H1 (cell line): ENCODE measurements around the gene RNF39. TPM values are rescaled to one million over a fixed set of nuclear protein-coding genes. Genes with fewer than 3 reads are reported as not detected.

Experiments
- CTCF ChIA-PET: fragments of 300-600 bp; sonication (Branson Sonifier 250); formaldehyde crosslinking; loops from one replicate; lab custom pipeline; 2021; ENCODE audit not compliant: partially characterized antibody; lab: Charles Lee
- POLR2A ChIA-PET: fragments of 300-600 bp; sonication (Branson Sonifier 250); formaldehyde crosslinking; loops from one replicate; lab custom pipeline; 2021; ENCODE audit warnings: inconsistent platforms; ENCODE audit not compliant: partially characterized antibody; lab: Charles Lee
- DNase-seq, 2 experiments: peaks; one replicate each; pipeline versions ENCODE4 v3.0.0 to v3.0.0-alpha.2; 2010 to 2022; ENCODE audit warnings: low spot score in 2 of 2, low read depth in 1 of 2, mixed read lengths in 1 of 2
- FAIRE-seq: peaks from 2 replicates; lab custom pipeline; 2011; peaks lifted over from hg19 to GRCh38; lab: Jason Lieb, UNC
- H2AFZ ChIP-seq: 2 replicates; pipeline ENCODE4 v1.8.1; 2012; ENCODE audit warnings: low read length, inconsistent platforms
- H2AK5ac ChIP-seq: 2 replicates; pipeline ENCODE4 v1.6.1; 2013; ENCODE audit warnings: low read depth, low read length
- H2BK120ac ChIP-seq: replicated peaks from 2 replicates; pipeline ENCODE3; 2013; ENCODE audit warnings: low read depth, low read length, inconsistent platforms
- H2BK12ac ChIP-seq: 2 replicates; pipeline ENCODE4 v1.6.1; 2013; ENCODE audit warnings: low read depth, low read length
- H2BK15ac ChIP-seq: 2 replicates; pipeline ENCODE4 v1.6.1; 2013; ENCODE audit warnings: low read length
- H2BK20ac ChIP-seq: 2 replicates; pipeline ENCODE4 v1.6.1; 2013; ENCODE audit warnings: low read length
- H2BK5ac ChIP-seq: 2 replicates; pipeline ENCODE4 v1.6.1; 2013; ENCODE audit warnings: low read depth, low read length
- H3K14ac ChIP-seq: 2 replicates; pipeline ENCODE4 v1.6.1; 2013; ENCODE audit warnings: inconsistent platforms; ENCODE audit not compliant: insufficient read length
- H3K18ac ChIP-seq: 2 replicates; pipeline ENCODE4 v1.6.1; 2013; ENCODE audit warnings: low read length; ENCODE audit errors: extremely low read depth
- H3K23ac ChIP-seq: 2 replicates; pipeline ENCODE4 v1.6.1; 2013; ENCODE audit warnings: inconsistent platforms; ENCODE audit not compliant: insufficient read length
- H3K23me2 ChIP-seq: 2 replicates; pipeline ENCODE4 v1.6.1; 2013; ENCODE audit warnings: low read depth, low read length
- H3K27ac ChIP-seq: 2 replicates; pipeline ENCODE4 v1.6.1; 2011; ENCODE audit warnings: low read depth, low read length, inconsistent platforms
- H3K27me3 ChIP-seq, 4 experiments: replicated peaks in 1 of 4; 1 replicate in 1 of 4; 2 replicates in 3 of 4; pipeline versions ENCODE4 v1.6.1 to v1.8.1; 2011 to 2013; ENCODE audit warnings: low read length in 3 of 4, mild to moderate bottlenecking in 3 of 4, inconsistent platforms in 2 of 4, mixed read lengths in 2 of 4, moderate library complexity in 1 of 4; ENCODE audit not compliant: control insufficient read depth in 3 of 4, insufficient read depth in 3 of 4; ENCODE audit errors: extremely low read depth in 1 of 4
- H3K36me3 ChIP-seq, 4 experiments: 2 replicates each; pipeline versions ENCODE4 v1.6.1 to v1.8.1; 2011 to 2013; ENCODE audit warnings: mild to moderate bottlenecking in 4 of 4, low read length in 3 of 4, moderate library complexity in 2 of 4, control low read depth in 1 of 4, inconsistent platforms in 1 of 4; ENCODE audit not compliant: insufficient read depth in 4 of 4, control insufficient read depth in 2 of 4
- H3K4ac ChIP-seq: replicated peaks from 2 replicates; pipeline ENCODE3; 2013; ENCODE audit warnings: low read length, low read depth, mixed read lengths, inconsistent platforms; ENCODE audit not compliant: insufficient read length
- H3K4me1 ChIP-seq, 4 experiments: replicated peaks in 1 of 4; 1 replicate in 1 of 4; 2 replicates in 3 of 4; pipeline versions ENCODE4 v1.6.1 to v1.8.1; 2011 to 2013; ENCODE audit warnings: low read length in 3 of 4, inconsistent platforms in 2 of 4, mixed read lengths in 1 of 4; ENCODE audit not compliant: insufficient read depth in 4 of 4, control insufficient read depth in 3 of 4
- H3K4me2 ChIP-seq, 2 experiments: 2 replicates each; pipeline versions ENCODE4 v1.6.1 to v1.8.1; 2011 to 2013; ENCODE audit warnings: low read depth in 2 of 2, low read length in 2 of 2, control low read depth in 1 of 2, inconsistent platforms in 1 of 2, mild to moderate bottlenecking in 1 of 2; ENCODE audit not compliant: insufficient read depth in 1 of 2
- H3K4me3 ChIP-seq, 4 experiments: fragments of 200-600, 300-600 bp in 1 of 4; sonication (generic), shearing (Covaris generic), sonication (Bioruptor Twin) in 1 of 4; 2 replicates each; pipeline versions ENCODE4 v1.5.1 to v1.8.1; 2011 to 2016; ENCODE audit warnings: low read length in 4 of 4, low read depth in 3 of 4, control low read depth in 2 of 4, inconsistent platforms in 2 of 4, mild to moderate bottlenecking in 2 of 4, mixed read lengths in 1 of 4, moderate library complexity in 1 of 4; ENCODE audit not compliant: insufficient read depth in 2 of 4; ENCODE audit errors: extremely low read depth in 1 of 4
- H3K56ac ChIP-seq: replicated peaks from 2 replicates; pipeline ENCODE3; 2013; ENCODE audit warnings: low read depth, mild to moderate bottlenecking, mixed read lengths, low read length, inconsistent platforms; ENCODE audit not compliant: insufficient read length
- H3K79me1 ChIP-seq: 2 replicates; pipeline ENCODE4 v1.6.1; 2013; ENCODE audit warnings: low read depth, low read length, control low read depth
- H3K79me2 ChIP-seq, 2 experiments: 2 replicates each; pipeline versions ENCODE4 v1.6.1 to v1.8.1; 2012 to 2013; ENCODE audit warnings: low read length in 2 of 2, mild to moderate bottlenecking in 2 of 2, inconsistent platforms in 1 of 2; ENCODE audit not compliant: insufficient read depth in 2 of 2, control insufficient read depth in 1 of 2
- H3K9ac ChIP-seq, 4 experiments: replicated peaks in 1 of 4; 1 replicate in 1 of 4; 2 replicates in 3 of 4; pipeline versions ENCODE4 v1.6.1 to v1.8.1; 2011 to 2013; ENCODE audit warnings: low read depth in 3 of 4, low read length in 3 of 4, control low read depth in 2 of 4, mild to moderate bottlenecking in 2 of 4, moderate library complexity in 2 of 4, inconsistent platforms in 1 of 4; ENCODE audit errors: extremely low read depth in 1 of 4
- H3K9me3 ChIP-seq, 2 experiments: 2 replicates each; pipeline versions ENCODE4 v1.6.1 to v1.8.1; 2012 to 2013; ENCODE audit warnings: mild to moderate bottlenecking in 2 of 2, moderate library complexity in 2 of 2, control low read depth in 1 of 2, inconsistent platforms in 1 of 2, low read depth in 1 of 2, low read length in 1 of 2, mixed read lengths in 1 of 2; ENCODE audit not compliant: insufficient read depth in 2 of 2
- H4K20me1 ChIP-seq, 2 experiments: replicated peaks in 1 of 2; 2 replicates each; pipeline versions ENCODE3 to v1.8.1; 2011 to 2013; ENCODE audit warnings: inconsistent platforms in 2 of 2, low read length in 2 of 2, mild to moderate bottlenecking in 1 of 2; ENCODE audit not compliant: insufficient read depth in 2 of 2, control insufficient read depth in 1 of 2
- H4K5ac ChIP-seq: 2 replicates; pipeline ENCODE4 v1.6.1; 2013; ENCODE audit warnings: low read length, low read depth, mixed read lengths, inconsistent platforms; ENCODE audit not compliant: insufficient read length
- H4K8ac ChIP-seq: 2 replicates; pipeline ENCODE4 v1.8.0; 2013; ENCODE audit warnings: mild to moderate bottlenecking, moderate library complexity, low read length, inconsistent platforms; ENCODE audit not compliant: insufficient read depth; ENCODE audit errors: extremely low read depth
- H4K91ac ChIP-seq: replicated peaks from 2 replicates; pipeline ENCODE3; 2013; ENCODE audit warnings: low read length, mixed read lengths, inconsistent platforms; ENCODE audit not compliant: insufficient read length
- CBX8 ChIP-seq: fragments of 300-800, 300-1000 bp; sonication (generic); IDR thresholded peaks from 2 replicates; pipeline ENCODE4 v1.7.1; 2016; ENCODE audit warnings: low read depth, low read length, borderline replicate concordance
- CHD1 ChIP-seq: IDR thresholded peaks from 2 replicates; pipeline ENCODE4 v1.6.1; 2012; ENCODE audit warnings: low read depth, low read length, improper control_type of control experiment
- CHD2 ChIP-seq: IDR thresholded peaks from 2 replicates; pipeline ENCODE4 v1.6.1; 2012; ENCODE audit warnings: low read length, improper control_type of control experiment
- CREB1 ChIP-seq: IDR thresholded peaks from 2 replicates; pipeline ENCODE4 v1.6.1; 2012; ENCODE audit warnings: inconsistent platforms
- GTF2F1 ChIP-seq: IDR thresholded peaks from 2 replicates; pipeline ENCODE4 v1.6.1; 2012; ENCODE audit warnings: low read depth, low read length, improper control_type of control experiment, borderline replicate concordance
- HDAC6 ChIP-seq: IDR thresholded peaks from one replicate; pipeline ENCODE4 v1.7.1; 2012; ENCODE audit warnings: low read depth, mild to moderate bottlenecking, inconsistent platforms, low read length, moderate library complexity
- KDM1A ChIP-seq: fragments of 200-600, 300-600 bp; sonication (generic); IDR thresholded peaks from 2 replicates; pipeline ENCODE4 v1.7.1; 2016; ENCODE audit warnings: mild to moderate bottlenecking, low read length, borderline replicate concordance
- KDM4A ChIP-seq: IDR thresholded peaks from one replicate; pipeline ENCODE4 v1.7.1; 2012; ENCODE audit warnings: low read depth, mild to moderate bottlenecking, moderate library complexity, low read length, inconsistent platforms; ENCODE audit not compliant: severe bottlenecking
- KDM5A ChIP-seq: fragments of 200-600 bp; IDR thresholded peaks from 2 replicates; pipeline ENCODE4 v1.7.1; 2012; ENCODE audit warnings: mild to moderate bottlenecking, low read length, inconsistent platforms, mixed read lengths
- MAFK ChIP-seq: IDR thresholded peaks from 2 replicates; pipeline ENCODE4 v1.6.1; 2012; ENCODE audit warnings: low read depth, mild to moderate bottlenecking, improper control_type of control experiment, low read length
- NRF1 ChIP-seq: IDR thresholded peaks from 2 replicates; pipeline ENCODE4 v1.6.1; 2011; ENCODE audit warnings: mild to moderate bottlenecking, low read depth, low read length, improper control_type of control experiment
- RBBP5 ChIP-seq: IDR thresholded peaks from 2 replicates; pipeline ENCODE4 v1.7.1; 2012; ENCODE audit warnings: low read depth, mild to moderate bottlenecking, inconsistent platforms, low read length, moderate library complexity, borderline replicate concordance
- TAF1 ChIP-seq: IDR thresholded peaks from 2 replicates; pipeline ENCODE4 v1.6.1; 2011; ENCODE audit warnings: mild to moderate bottlenecking, low read depth, low read length
- TEAD4 ChIP-seq: IDR thresholded peaks from 2 replicates; pipeline ENCODE4 v1.6.1; 2012; ENCODE audit warnings: low read depth, low read length, inconsistent platforms, mixed read lengths
- WGBS, 2 experiments: shearing (Covaris generic) in 1 of 2; methylation state at CpG; one replicate each; pipeline versions ENCODE4 v1.1.6 to v1.1.7; 2013 to 2015; ENCODE audit warnings: low lambda C conversion rate in 2 of 2, mixed read lengths in 2 of 2, inconsistent platforms in 1 of 2, low coverage in 1 of 2, missing lambda C conversion rate in 1 of 2; ENCODE audit not compliant: insufficient replicate concordance in 2 of 2, insufficient coverage in 1 of 2, insufficient read length in 1 of 2; ENCODE audit errors: extremely low coverage in 1 of 2, missing lambda C conversion rate in 1 of 2; 5-methylcytosine and 5-hydroxymethylcytosine counted together
- polyA plus RNA-seq, 7 experiments: library from polyadenylated mRNA; depleted of rRNA in 3 of 7; stranded (reverse) in 5 of 7; unstranded in 2 of 7; fragments of >200 nt in 5 of 7; fragments of 200-250 nt in 2 of 7; gene quantifications; 1 replicate in 5 of 7; 2 replicates in 1 of 7; 4 replicates in 1 of 7; pipeline versions ENCODE4 v1.2.1 to v1.2.3, GENCODE V29; 2011 to 2013; ENCODE audit warnings: missing spikeins in 2 of 7, mixed read lengths in 2 of 7
- total RNA-seq: library from RNA; stranded (reverse); fragmentation: NEBNext Ultra II Directional; extraction: Animal tissue kit (Norgen Biotek cat#: 25700); gene quantifications from 2 replicates; pipeline ENCODE4 v1.2.1, GENCODE V29; 2021
- TF ChIP-seq, protein P1 (sequence below): IDR thresholded peaks from 2 replicates; pipeline ENCODE4 v1.6.1; 2012; ENCODE audit warnings: inconsistent platforms

Gene RNF39
- total and polyA plus RNA-seq, 2 of the 8 experiments (the other 6 are each of a cell fraction or from before 2014, with no cell fraction given), result 1.4 to 2.3 TPM

- H3K18ac ChIP-seq, result no peak overlapping the region
- H3K27me3 ChIP-seq, result no peaks in the 10 kb centered on the region
- no peak overlapping the region for H3K14ac ChIP-seq
- H3K79me1 ChIP-seq, result no peaks in the 10 kb centered on the region
- ChIA-PET CTCF (interaction anchor here (0.8 to 2.3 kb wide), 3 partner anchors 11 to 84 kb away, joined by 3 to 11 read pairs (median 3); no protein-coding TSS in a partner anchor), POLR2A (interaction anchor here (1.1 kb wide), 1 partner anchor 13 kb away, joined by 4 read pairs; no protein-coding TSS in a partner anchor)
- no peak overlapping the region for H4K91ac ChIP-seq
- H2BK5ac ChIP-seq, result no peak overlapping the region
- H3K4ac ChIP-seq, result no peak overlapping the region
- H2AFZ ChIP-seq, result no peak overlapping the region
- no peak overlapping the region for H3K4me3 ChIP-seq
- DNase-seq (no peak), FAIRE-seq (no peak)
- H2BK15ac ChIP-seq, result no peak overlapping the region
- H3K79me2 ChIP-seq, result no peaks in the 10 kb centered on the region
- H4K5ac ChIP-seq, result no peak overlapping the region
- H2BK20ac ChIP-seq, result no peak overlapping the region
- no peaks in the 10 kb centered on the region for H3K9me3 ChIP-seq
- H3K36me3 ChIP-seq, result no peaks in the 10 kb centered on the region
- 90% methylated on average over 2 of the region's 2 CpGs; no CpG with 5 or more reads in 1 of the 2 experiments for WGBS, 2 experiments
- H3K56ac ChIP-seq, result no peak overlapping the region
- no peak overlapping the region for H4K8ac ChIP-seq
- no peak overlapping the region for H2BK120ac ChIP-seq
- H4K20me1 ChIP-seq, result peaks cover 1 to 2% of the 10 kb centered on the region in 2 experiments
- no peak overlapping the region for H3K23ac ChIP-seq
- H2BK12ac ChIP-seq, result no peak overlapping the region
- H2AK5ac ChIP-seq, result no peak overlapping the region
- H3K4me2 ChIP-seq, result no peak overlapping the region
- peaks cover 2% of the 10 kb centered on the region; the same call in 1 of the 2 replicates for H3K23me2 ChIP-seq
- no peak overlapping the region for H3K27ac ChIP-seq
- no peaks in the 10 kb centered on the region for H3K4me1 ChIP-seq
- no peak overlapping the region for H3K9ac ChIP-seq
- no peak for TF ChIP-seq TEAD4
- TF ChIP-seq HDAC6, result no peak
- no peak for TF ChIP-seq KDM4A
- no peak for TF ChIP-seq KDM5A
- no peak for TF ChIP-seq CBX8
- no peak for TF ChIP-seq GTF2F1
- TF ChIP-seq TAF1, result no peak
- TF ChIP-seq CHD1, result no peak
- no peak for TF ChIP-seq NRF1
- TF ChIP-seq, protein P1, sequence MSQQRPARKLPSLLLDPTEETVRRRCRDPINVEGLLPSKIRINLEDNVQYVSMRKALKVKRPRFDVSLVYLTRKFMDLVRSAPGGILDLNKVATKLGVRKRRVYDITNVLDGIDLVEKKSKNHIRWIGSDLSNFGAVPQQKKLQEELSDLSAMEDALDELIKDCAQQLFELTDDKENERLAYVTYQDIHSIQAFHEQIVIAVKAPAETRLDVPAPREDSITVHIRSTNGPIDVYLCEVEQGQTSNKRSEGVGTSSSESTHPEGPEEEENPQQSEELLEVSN, result no peak
- no peak for TF ChIP-seq KDM1A
- no peak for TF ChIP-seq CHD2
- no peak for TF ChIP-seq MAFK
- TF ChIP-seq CREB1, result no peak
- TF ChIP-seq RBBP5, result no peak
These were observed 28.3 kb downstream of the RNF39 start for GRCh38 chr6:30047220-30047619.
